ENCODE data around the gene AKAP6. TPM values are rescaled to one million over a fixed set of nuclear protein-coding genes. Genes with fewer than 3 reads are reported as not detected.

AKAP6 gene
- total RNA-seq, 2 donors from 2014 or later, result 98.2 to 111 TPM

GRCh38 chr14:32497248-32497647 is 168.2 kb downstream of the AKAP6 start:
- DNase-seq (no peak), ATAC-seq (no peak)
- intact Hi-C loops (cut with DNase I), result no loop called here

- ATAC-seq (peak in 1 of 2 donors; percentile 44), DNase-seq (no peak)
- intact Hi-C loops (cut with DNase I), result no loop called here
Observed at GRCh38 chr14:32507029-32507984, 178.2 kb downstream of the AKAP6 start.

GRCh38 chr14:32508281-32508680 is 179.2 kb downstream of the AKAP6 start:
- no peak for DNase-seq
- no peak for ATAC-seq
- intact Hi-C loops (cut with DNase I), result no loop called here

GRCh38 chr14:32509632-32510187 is 180.6 kb downstream of the AKAP6 start:
- intact Hi-C loops (cut with DNase I), result no loop called here
- DNase-seq, result peak; percentile 70
- ATAC-seq, result peak; percentile 89 to 96

GRCh38 chr14:32510815-32511214 is 181.7 kb downstream of the AKAP6 start:
- DNase-seq (no peak), ATAC-seq (no peak)
- intact Hi-C loops (cut with DNase I), result no loop called here

GRCh38 chr14:32512348-32512747 is 183.2 kb downstream of the AKAP6 start:
- intact Hi-C loops (cut with DNase I), result no loop called here
- DNase-seq (no peak), ATAC-seq (no peak)

- DNase-seq (no peak), ATAC-seq (no peak)
- intact Hi-C loops (cut with DNase I), result no loop called here
Observed at GRCh38 chr14:32512813-32513212, 183.7 kb downstream of the AKAP6 start.

- ATAC-seq (no peak), DNase-seq (no peak)
- intact Hi-C loops (cut with DNase I), result no loop called here
Observed at GRCh38 chr14:32513571-32514009, 184.5 kb downstream of the AKAP6 start.

GRCh38 chr14:32514236-32514635 is 185.1 kb downstream of the AKAP6 start:
- DNase-seq, result no peak
- intact Hi-C loops (cut with DNase I), result no loop called here
- ATAC-seq, result no peak

- intact Hi-C loops (cut with DNase I), result no loop called here
- no peak for DNase-seq
- no peak for ATAC-seq
Observed at GRCh38 chr14:32514681-32515080, 185.6 kb downstream of the AKAP6 start.

GRCh38 chr14:32524609-32525375 is 195.7 kb downstream of the AKAP6 start:
- DNase-seq (no peak), ATAC-seq (no peak)
- intact Hi-C loops (cut with DNase I), result no loop called here

- DNase-seq (no peak), ATAC-seq (no peak)
- intact Hi-C loops (cut with DNase I), result no loop called here
Observed at GRCh38 chr14:32525591-32525990, 196.5 kb downstream of the AKAP6 start.

- no peak for DNase-seq
Observed at GRCh38 chr14:32530800-32531199, 201.7 kb downstream of the AKAP6 start.

GRCh38 chr14:32531942-32532515 is 202.9 kb downstream of the AKAP6 start:
- intact Hi-C loops (cut with DNase I), result no loop called here
- ATAC-seq (no peak), DNase-seq (no peak)

More at GRCh38 chr14:32530800-32531199, 201.7 kb downstream of the AKAP6 start:
- ATAC-seq, result no peak
- intact Hi-C loops (cut with DNase I), result no loop called here

GRCh38 chr14:32534145-32534544 is 205.0 kb downstream of the AKAP6 start:
- no peak for DNase-seq
- intact Hi-C loops (cut with DNase I), result no loop called here
- no peak for ATAC-seq

GRCh38 chr14:32536175-32536574 is 207.1 kb downstream of the AKAP6 start:
- ATAC-seq, result peak in 1 of 2 donors; percentile 71
- intact Hi-C loops (cut with DNase I), result no loop called here
- no peak for DNase-seq

GRCh38 chr14:32537166-32537565 is 208.1 kb downstream of the AKAP6 start:
- ATAC-seq, result no peak

GRCh38 chr14:32542507-32542906 is 213.4 kb downstream of the AKAP6 start:
- intact Hi-C loops (cut with DNase I), result no loop called here
- DNase-seq (no peak), ATAC-seq (peak in 1 of 2 donors; percentile 53)

More at GRCh38 chr14:32537166-32537565, 208.1 kb downstream of the AKAP6 start:
- DNase-seq, result no peak
- intact Hi-C loops (cut with DNase I), result no loop called here

GRCh38 chr14:32545095-32545494 is 216.0 kb downstream of the AKAP6 start:
- ATAC-seq (no peak), DNase-seq (no peak)
- intact Hi-C loops (cut with DNase I), result no loop called here
